HL-60 (cell line): ENCODE results near the gene DNAJB7.

Source experiments
- DNase-seq, 2 experiments: peaks; one replicate each; pipeline ENCODE4 v3.0.0-alpha.2; 2010 to 2020; ENCODE audit warnings: low read depth in 1 of 2, low spot score in 1 of 2
- H3K27ac ChIP-seq: fragments of 250-450 bp; sonication (Bioruptor Pico); replicated peaks from 2 replicates; pipeline ENCODE4 v1.5.1; 2020; ENCODE audit warnings: mild to moderate bottlenecking, moderate library complexity
- H3K27me3 ChIP-seq: fragments of 250-450 bp; sonication (Bioruptor Pico); 2 replicates; pipeline ENCODE4 v1.5.1; 2021; ENCODE audit warnings: mild to moderate bottlenecking, moderate library complexity; ENCODE audit not compliant: insufficient read depth, poor library complexity, severe bottlenecking
- H3K4me3 ChIP-seq: replicated peaks from 2 replicates; pipeline ENCODE4 v1.5.1; 2011; ENCODE audit warnings: mild to moderate bottlenecking, control low read depth, low read length; ENCODE audit not compliant: insufficient read depth
- CTCF ChIP-seq: IDR thresholded peaks from one replicate; pipeline ENCODE4 v1.5.1; 2011; ENCODE audit warnings: low read length, control low read depth, inconsistent platforms; ENCODE audit not compliant: insufficient read depth
- GABPA ChIP-seq: IDR thresholded peaks from 2 replicates; pipeline ENCODE4 v1.6.1; 2012; ENCODE audit warnings: low read depth
- POLR2AphosphoS5 ChIP-seq: IDR thresholded peaks from 2 replicates; pipeline ENCODE4 v1.6.1; 2012; ENCODE audit warnings: low read depth
- REST ChIP-seq: IDR thresholded peaks from 2 replicates; pipeline ENCODE4 v1.6.1; 2012; ENCODE audit warnings: low read depth; ENCODE audit not compliant: insufficient replicate concordance
- SPI1 ChIP-seq: IDR thresholded peaks from 2 replicates; pipeline ENCODE4 v1.6.1; 2012; ENCODE audit warnings: low read depth, mild to moderate bottlenecking, borderline replicate concordance

The DNAJB7 gene

GRCh38 chr22:40898850-40899357 lies 37.0 kb upstream of the DNAJB7 start:
- TF ChIP-seq SPI1 (no peak), POLR2AphosphoS5 (no peak), REST (no peak), CTCF (no peak), GABPA (no peak)
- Histone ChIP-seq H3K27me3 (no peaks in the 10 kb centered on the region), H3K27ac (no peak overlapping the region), H3K4me3 (no peak overlapping the region)
- peak; percentile 14 to 29 for DNase-seq

GRCh38 chr22:40894417-40894816 lies 32.5 kb upstream of the DNAJB7 start:
- DNase-seq, result no peak
- TF ChIP-seq SPI1 (no peak), GABPA (no peak), POLR2AphosphoS5 (no peak), CTCF (no peak), REST (no peak)

GRCh38 chr22:40890881-40891280 lies 29.0 kb upstream of the DNAJB7 start:
- H3K27ac ChIP-seq, result no peak overlapping the region
- no peak for DNase-seq
- TF ChIP-seq REST (no peak), GABPA (no peak), POLR2AphosphoS5 (no peak), CTCF (no peak), SPI1 (no peak)
- H3K4me3 ChIP-seq, result no peak overlapping the region
- H3K27me3 ChIP-seq, result no peaks in the 10 kb centered on the region

More at GRCh38 chr22:40894417-40894816, 32.5 kb upstream of the DNAJB7 start:
- Histone ChIP-seq H3K27me3 (no peaks in the 10 kb centered on the region), H3K27ac (no peak overlapping the region), H3K4me3 (no peak overlapping the region)
